Measurements from ENCODE around the gene OR1S2.

The OR1S2 gene

GRCh38 chr11:58195939-58196338, 8.0 kb downstream of the OR1S2 start:
- DNase-seq (ENCODE audit: low read depth), result no peak
- no peak for TF ChIP-seq CTCF (IDR thresholded peaks at IDR 0.05; ENCODE audit: control insufficient read depth, insufficient read depth, low read depth, low read length, missing control alignments)
- H3K4me3 ChIP-seq (ENCODE audit: control insufficient read depth, low read depth, low read length), result no peak overlapping the region

GRCh38 chr11:58193391-58193790, 10.6 kb downstream of the OR1S2 start:
- no peak for DNase-seq (ENCODE audit: low read depth)
- TF ChIP-seq CTCF (IDR thresholded peaks at IDR 0.05; ENCODE audit: control insufficient read depth, insufficient read depth, low read depth, low read length, missing control alignments), result no peak
- H3K4me3 ChIP-seq (ENCODE audit: control insufficient read depth, low read depth, low read length), result no peak overlapping the region

- DNase-seq (ENCODE audit: low read depth), result no peak
- no peak overlapping the region for H3K4me3 ChIP-seq (ENCODE audit: control insufficient read depth, low read depth, low read length)
- no peak for TF ChIP-seq CTCF (IDR thresholded peaks at IDR 0.05; ENCODE audit: control insufficient read depth, insufficient read depth, low read depth, low read length, missing control alignments)
These were observed 11.7 kb downstream of the OR1S2 start for GRCh38 chr11:58192229-58192628.

- DNase-seq (ENCODE audit: low read depth), result no peak
- no peak within 1 kb of the TSS for H3K4me3 ChIP-seq (ENCODE audit: control insufficient read depth, low read depth, low read length)
- TF ChIP-seq CTCF (IDR thresholded peaks at IDR 0.05; ENCODE audit: control insufficient read depth, insufficient read depth, low read depth, low read length, missing control alignments), result no peak
These were observed 15.2 kb downstream of the OR1S2 start, which contains the start of gene OR9Q2 for GRCh38 chr11:58188770-58189169. OR9Q2 (plus strand) TSS chr11:58189070; CDS start chr11:58190491, 1,421 bp downstream.

GRCh38 chr11:58186938-58187337, 17.0 kb downstream of the OR1S2 start:
- no peak for TF ChIP-seq CTCF (IDR thresholded peaks at IDR 0.05; ENCODE audit: control insufficient read depth, insufficient read depth, low read depth, low read length, missing control alignments)
- H3K4me3 ChIP-seq (ENCODE audit: control insufficient read depth, low read depth, low read length), result no peak overlapping the region
- DNase-seq (ENCODE audit: low read depth), result no peak

GRCh38 chr11:58179648-58180047, 24.3 kb downstream of the OR1S2 start:
- no peak overlapping the region for H3K4me3 ChIP-seq (ENCODE audit: control insufficient read depth, low read depth, low read length)
- TF ChIP-seq CTCF (IDR thresholded peaks at IDR 0.05; ENCODE audit: control insufficient read depth, insufficient read depth, low read depth, low read length, missing control alignments), result no peak
- no peak for DNase-seq (ENCODE audit: low read depth)

- DNase-seq (ENCODE audit: low read depth), result no peak
- no peak overlapping the region for H3K4me3 ChIP-seq (ENCODE audit: control insufficient read depth, low read depth, low read length)
- no peak for TF ChIP-seq CTCF (IDR thresholded peaks at IDR 0.05; ENCODE audit: control insufficient read depth, insufficient read depth, low read depth, low read length, missing control alignments)
These were observed 25.5 kb downstream of the OR1S2 start for GRCh38 chr11:58178444-58178843.

Measured in AG09309 (cell line).